GM23338 (cell line): ENCODE results near the gene NUDT15. TPM values are rescaled to one million over a fixed set of nuclear protein-coding genes. Genes with fewer than 3 reads are reported as not detected.

ENCODE experiments used
- CREB1 ChIP-seq: fragments of 250-450 bp; sonication (Bioruptor Pico); IDR thresholded peaks from 2 replicates; pipeline ENCODE4 v1.5.0; 2020; ENCODE audit warnings: low read depth, mild to moderate bottlenecking, moderate library complexity
- CTCF ChIP-seq, 2 experiments: fragments of 200-600 bp in 1 of 2; sonication (generic) in 1 of 2; conservative IDR thresholded peaks; 2 replicates each; pipeline versions ENCODE4 v1.5.1 to v1.6.1; 2016 to 2017; ENCODE audit warnings: antibody characterized with exemption in 2 of 2, low read depth in 2 of 2, mild to moderate bottlenecking in 2 of 2, moderate library complexity in 1 of 2
- EZH2 ChIP-seq: fragments of 200-600 bp; sonication (generic); IDR thresholded peaks from one replicate; pipeline ENCODE4 v1.8.0; 2017; ENCODE audit warnings: antibody characterized with exemption, mild to moderate bottlenecking, low read depth; ENCODE audit not compliant: unreplicated experiment
- EZH2phosphoT487 ChIP-seq: fragments of 200-600 bp; sonication (generic); IDR thresholded peaks from one replicate; pipeline ENCODE4 v1.8.1; 2018; ENCODE audit warnings: antibody characterized with exemption; ENCODE audit not compliant: unreplicated experiment
- JUNB ChIP-seq: IDR thresholded peaks from one replicate; pipeline ENCODE4 v1.6.1; 2016; ENCODE audit warnings: antibody characterized with exemption; ENCODE audit not compliant: unreplicated experiment
- NANOG ChIP-seq: IDR thresholded peaks from 2 replicates; pipeline ENCODE4 v1.6.1; 2016; ENCODE audit warnings: antibody characterized with exemption, borderline replicate concordance
- POLR2AphosphoS5 ChIP-seq: IDR thresholded peaks from 2 replicates; pipeline ENCODE4 v1.6.1; 2016; ENCODE audit warnings: antibody characterized with exemption, low read depth
- STAT1 ChIP-seq: IDR thresholded peaks from one replicate; pipeline ENCODE4 v1.6.1; 2016; ENCODE audit warnings: antibody characterized with exemption; ENCODE audit not compliant: unreplicated experiment
- ZNF331 ChIP-seq: fragments of 250-450 bp; sonication (Bioruptor Pico); IDR thresholded peaks from 2 replicates; pipeline ENCODE4 v1.5.0; 2020; ENCODE audit warnings: low read depth, mild to moderate bottlenecking, moderate library complexity
- ZNF462 ChIP-seq: fragments of 250-450 bp; sonication (Bioruptor Pico); IDR thresholded peaks from 2 replicates; pipeline ENCODE4 v1.5.0; 2020; ENCODE audit warnings: mild to moderate bottlenecking, moderate library complexity
- polyA plus RNA-seq: library from polyadenylated mRNA; unstranded; fragments of >200 nt; fragmentation: Nextera tagmentation; extraction: Ambion mirVana; gene quantifications from 2 replicates; pipeline ENCODE4 v1.2.1, GENCODE V29; 2016
- total RNA-seq: library from RNA; depleted of rRNA; stranded (reverse); fragments of >200 nt; shearing (Covaris generic); gene quantifications from 2 replicates; pipeline ENCODE4 v1.2.3, GENCODE V29; 2014
- TF ChIP-seq, protein P1 (sequence below): IDR thresholded peaks from 2 replicates; pipeline ENCODE4 v1.6.1; 2016; ENCODE audit warnings: antibody characterized with exemption

NUDT15 gene
- total and polyA plus RNA-seq, 2 experiments from 2014 or later: 59.3 TPM

GRCh38 chr13:48043789-48044503, 6.4 kb downstream of the NUDT15 start (continued):
- TF ChIP-seq ZNF462 (no peak), JUNB (no peak), STAT1 (no peak), CTCF (conservative IDR thresholded peaks at IDR 0.05; ENCODE audit: low read depth in 2 of 2) (no peak), EZH2phosphoT487 (no peak), ZNF331 (CRISPR knock-in tag) (no peak), EZH2 (no peak), POLR2AphosphoS5 (no peak), NANOG (no peak), CREB1 (CRISPR knock-in tag) (no peak)
- TF ChIP-seq, protein P1, sequence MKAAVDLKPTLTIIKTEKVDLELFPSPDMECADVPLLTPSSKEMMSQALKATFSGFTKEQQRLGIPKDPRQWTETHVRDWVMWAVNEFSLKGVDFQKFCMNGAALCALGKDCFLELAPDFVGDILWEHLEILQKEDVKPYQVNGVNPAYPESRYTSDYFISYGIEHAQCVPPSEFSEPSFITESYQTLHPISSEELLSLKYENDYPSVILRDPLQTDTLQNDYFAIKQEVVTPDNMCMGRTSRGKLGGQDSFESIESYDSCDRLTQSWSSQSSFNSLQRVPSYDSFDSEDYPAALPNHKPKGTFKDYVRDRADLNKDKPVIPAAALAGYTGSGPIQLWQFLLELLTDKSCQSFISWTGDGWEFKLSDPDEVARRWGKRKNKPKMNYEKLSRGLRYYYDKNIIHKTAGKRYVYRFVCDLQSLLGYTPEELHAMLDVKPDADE: no peak
